ENCODE measurements around the gene ACYP2.
"Not testable (repeated sequence)": the region's sequence is repeated elsewhere in the genome, so short reads cannot be mapped to it uniquely, and the experiment has no call there.

The ACYP2 gene

GRCh38 chr2:54115284-54116137, at the start of gene ACYP2:
Gene ACYP2 (plus strand): TSS chr2:54115615.
- DNase-seq, result peak; percentile 88 to 97

DNA sequence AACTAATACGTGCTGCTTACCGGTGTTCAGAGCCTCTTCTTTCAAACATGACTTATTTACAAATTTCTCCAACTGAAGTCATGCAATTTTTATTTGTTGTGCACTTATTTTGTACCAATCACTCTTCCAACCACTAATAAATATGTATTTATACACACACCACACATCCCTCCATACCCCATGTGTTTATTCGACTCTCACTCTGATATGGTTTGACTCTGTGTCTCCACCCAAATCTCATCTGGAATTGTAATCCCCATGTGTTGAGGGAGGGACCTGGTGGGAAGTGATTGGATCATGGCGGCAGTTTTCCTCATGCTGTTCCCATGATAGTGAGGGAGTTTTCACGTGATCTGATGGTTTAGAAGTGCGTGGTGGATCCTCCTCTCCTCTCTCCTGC, 49.5 kb upstream of the ACYP2 start:
- DNase-seq, result no peak

- no peak for DNase-seq
Observed at GRCh38 chr2:54067851-54068375, 47.5 kb upstream of the ACYP2 start.

DNA sequence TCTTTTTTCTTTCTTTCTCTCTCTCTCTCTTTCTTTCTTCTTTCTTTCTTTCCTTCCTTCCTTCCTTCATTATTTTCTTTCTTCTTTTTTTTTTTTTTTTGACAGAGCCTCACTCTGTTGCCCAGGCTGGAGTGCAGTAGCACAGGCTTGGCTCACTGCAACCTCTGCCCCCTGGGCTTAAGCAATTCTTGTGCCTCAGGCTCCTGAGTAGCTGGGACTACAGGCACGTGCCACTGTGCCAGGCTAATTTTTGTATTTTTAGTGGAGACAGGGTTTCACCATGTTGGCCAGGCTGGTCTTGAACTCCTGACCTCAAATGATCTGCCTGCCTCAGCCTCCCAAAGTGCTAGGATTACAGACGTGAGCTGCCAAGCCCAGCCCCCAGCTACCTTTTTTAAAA, 42.9 kb upstream of the ACYP2 start:
- not testable (repeated sequence) for DNase-seq

GRCh38 chr2:54073796-54074195, 41.6 kb upstream of the ACYP2 start:
- DNase-seq, result no peak

DNA sequence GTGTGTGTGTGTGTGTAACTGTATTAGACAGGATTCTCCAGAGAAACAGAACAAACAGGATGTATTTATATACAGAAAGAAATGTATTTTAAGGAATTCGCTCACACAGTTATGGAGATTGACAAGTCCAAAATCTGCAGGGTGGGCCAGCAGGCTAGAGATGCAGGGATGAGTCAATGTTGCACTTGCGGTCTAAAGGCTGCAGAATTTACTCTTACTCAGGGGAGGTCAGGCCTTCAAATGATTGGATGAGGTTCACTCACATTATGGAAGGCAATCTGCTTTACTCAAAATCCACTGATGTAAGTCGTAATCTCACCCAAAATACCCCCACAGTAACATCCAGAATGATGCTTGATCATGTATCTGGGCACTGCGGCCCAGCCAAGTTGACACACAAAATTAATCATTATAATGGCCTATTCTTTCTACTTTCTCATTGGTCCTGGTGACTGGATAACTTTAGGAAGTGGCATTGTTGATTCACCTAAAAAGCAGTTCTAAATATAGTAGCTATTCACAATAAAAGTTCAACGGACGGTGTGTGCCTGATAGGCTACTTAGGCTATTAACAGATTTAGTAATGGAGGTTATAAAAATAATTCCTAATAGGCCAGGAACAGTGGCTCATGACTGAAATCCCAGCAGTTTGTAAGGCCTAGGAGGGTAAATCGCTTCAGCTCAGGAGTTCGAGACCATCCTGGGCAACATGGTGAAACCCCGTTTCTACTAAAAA, 40.6 kb upstream of the ACYP2 start:
- DNase-seq, result no peak

DNA sequence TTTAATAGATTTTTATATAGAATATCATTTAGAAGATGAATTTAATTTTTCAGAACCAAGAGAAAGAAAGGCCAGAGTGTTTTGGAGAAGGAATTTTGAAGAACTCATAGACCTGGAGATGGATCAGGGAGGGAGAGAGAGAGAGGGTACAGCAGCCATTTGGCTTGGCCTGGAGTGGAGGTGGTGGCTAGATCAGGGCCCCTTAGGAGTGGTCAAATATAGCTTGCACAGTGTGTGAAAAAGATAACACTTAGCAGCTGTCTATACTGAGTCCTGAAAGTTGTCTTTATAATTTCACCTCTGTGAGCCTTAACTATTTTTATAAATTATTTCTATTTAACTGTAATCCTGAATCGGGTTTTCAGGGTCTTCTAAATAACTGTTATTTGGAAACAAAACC, 38.8 kb upstream of the ACYP2 start:
- no peak for DNase-seq

DNA sequence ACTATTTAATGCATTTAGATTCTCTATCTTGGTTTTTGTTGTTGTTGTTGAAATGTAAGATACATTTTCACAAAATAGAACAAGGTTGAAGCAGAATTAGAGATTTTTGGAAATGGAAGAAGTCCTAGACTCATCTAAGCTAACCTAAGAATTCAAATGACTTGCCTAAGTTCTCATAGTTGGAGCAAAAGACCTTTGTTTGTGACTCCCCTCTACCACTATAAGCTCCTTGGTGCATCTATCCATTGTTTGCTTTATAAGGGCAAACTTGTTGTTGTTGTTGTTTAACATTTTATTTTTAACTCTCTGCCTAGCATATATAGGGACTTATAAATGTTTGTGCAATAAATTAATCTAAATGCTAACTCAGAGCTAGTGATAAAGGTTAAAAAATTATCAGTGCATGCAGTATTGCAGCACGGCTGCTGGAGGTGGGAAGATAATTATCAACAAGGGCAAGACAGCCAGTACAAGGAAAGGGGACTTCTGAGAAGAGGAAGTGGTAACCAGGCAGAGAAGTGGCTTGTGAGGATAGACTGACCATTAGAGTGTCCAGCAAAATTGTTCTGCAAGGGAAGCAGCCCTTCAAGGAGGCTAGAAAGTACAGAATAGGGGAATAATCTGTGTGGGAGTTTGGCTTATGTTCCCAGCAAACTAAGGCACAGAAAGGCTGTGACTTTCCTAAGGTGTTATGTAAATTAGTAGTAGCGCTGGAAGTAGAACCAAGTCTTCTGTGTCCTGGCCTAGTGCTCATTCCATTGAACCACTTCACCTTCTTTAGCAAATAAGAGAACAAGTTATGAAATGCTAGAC, 38.1 kb upstream of the ACYP2 start:
- no peak for DNase-seq

GRCh38 chr2:54079331-54079730, 36.1 kb upstream of the ACYP2 start:
- no peak for DNase-seq

DNA sequence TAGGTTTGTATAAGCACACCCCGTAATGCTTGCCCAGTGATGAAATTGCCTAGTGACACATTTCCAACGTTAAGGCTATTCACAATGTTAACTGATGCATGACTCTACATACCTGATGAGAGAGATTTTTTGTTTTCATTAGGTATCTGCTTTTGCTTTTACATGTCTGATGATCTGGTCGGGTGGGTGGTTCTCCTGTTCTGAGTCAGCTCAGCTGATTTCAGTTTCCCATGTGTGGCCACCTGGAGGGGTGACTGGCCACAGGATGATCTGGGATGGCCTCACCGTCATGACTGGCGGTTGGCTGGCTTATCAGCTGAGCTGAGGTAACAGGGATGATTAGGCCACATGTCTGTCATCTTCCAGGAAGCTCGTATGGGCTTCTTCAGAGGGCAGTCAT, 33.8 kb upstream of the ACYP2 start:
- no peak for DNase-seq

GRCh38 chr2:54083021-54083420, 32.4 kb upstream of the ACYP2 start:
- no peak for DNase-seq

DNA sequence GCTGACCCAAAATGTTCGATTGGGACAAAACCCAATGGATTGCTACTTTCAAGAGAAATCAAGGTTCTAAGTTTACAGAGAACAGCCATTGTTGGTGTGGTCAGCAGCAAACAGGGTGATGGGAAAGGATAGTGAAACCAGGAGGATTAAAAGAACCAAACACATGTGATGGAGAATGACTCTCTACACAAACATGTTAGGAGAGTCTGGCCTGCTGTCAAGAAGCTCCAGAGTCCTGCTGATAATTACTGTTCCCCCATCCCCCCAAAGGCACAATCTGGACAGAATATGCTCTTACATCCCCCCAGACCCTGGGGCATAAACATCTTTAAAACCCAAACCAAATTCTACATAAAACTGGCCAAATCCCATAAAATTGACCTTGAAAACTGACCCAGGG, 32.0 kb upstream of the ACYP2 start:
- DNase-seq, result no peak

GRCh38 chr2:54084600-54084999, 30.8 kb upstream of the ACYP2 start:
- peak in 1 of 2 experiments; percentile 25 for DNase-seq

DNA sequence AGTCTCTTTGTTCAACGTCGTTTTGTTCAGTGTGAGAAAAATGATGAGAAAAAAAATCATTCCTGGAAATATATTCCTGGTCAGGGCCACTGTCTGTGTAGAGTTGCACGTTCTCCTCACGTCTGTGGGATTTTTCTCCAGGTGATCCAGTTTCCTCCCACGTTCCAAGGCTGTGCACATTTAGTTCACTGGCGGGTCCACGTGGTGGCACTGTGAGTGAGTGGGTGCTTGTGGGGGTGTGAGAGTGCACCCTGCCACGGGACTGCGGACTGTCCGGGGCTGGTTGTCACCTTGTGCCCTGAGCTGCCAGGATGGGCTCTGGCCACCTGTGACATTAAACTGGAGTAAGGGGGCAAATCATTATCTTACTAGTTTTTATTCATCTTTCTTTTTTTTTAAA, 30.3 kb upstream of the ACYP2 start:
- peak in 1 of 2 experiments; percentile 31 for DNase-seq

- no peak for DNase-seq
Observed at GRCh38 chr2:54086157-54086556, 29.3 kb upstream of the ACYP2 start.

GRCh38 chr2:54088191-54088634, 27.2 kb upstream of the ACYP2 start:
- no peak for DNase-seq

GRCh38 chr2:54088719-54089118, 26.7 kb upstream of the ACYP2 start:
- no peak for DNase-seq

DNA sequence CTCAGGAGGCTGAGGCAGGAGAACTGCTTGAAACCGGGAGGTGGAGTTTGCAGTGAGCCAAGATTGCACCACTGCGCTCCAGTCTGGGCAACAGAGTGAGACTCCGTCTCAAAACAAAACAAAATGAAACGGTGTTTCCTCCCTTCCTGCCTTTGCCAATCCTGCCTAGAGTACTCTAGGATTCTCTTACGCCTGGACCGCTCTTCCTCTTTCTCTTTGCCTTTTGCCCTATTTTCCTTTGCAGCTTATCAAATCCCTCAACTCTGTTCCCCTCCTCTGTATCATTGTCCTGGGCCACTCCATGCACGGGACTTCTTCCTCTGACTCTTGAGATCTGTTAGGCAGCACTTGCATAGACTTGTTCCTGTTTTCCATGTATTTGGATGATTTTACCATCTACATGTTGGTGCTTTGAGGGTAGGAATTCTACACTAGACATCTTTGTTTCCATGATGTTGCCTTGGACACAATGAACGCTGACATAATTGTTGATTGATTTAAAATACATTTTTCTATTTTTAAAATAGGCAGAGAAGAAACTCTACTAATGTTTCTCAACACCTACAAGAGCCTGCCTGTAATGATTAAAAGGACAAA, 24.8 kb upstream of the ACYP2 start:
- DNase-seq, result no peak

- DNase-seq, result peak; percentile 20 to 36
Observed at GRCh38 chr2:54092940-54093339, 22.5 kb upstream of the ACYP2 start.

GRCh38 chr2:54095406-54095805, 20.0 kb upstream of the ACYP2 start:
- DNase-seq, result not testable (repeated sequence)

GRCh38 chr2:54096141-54096540, 19.3 kb upstream of the ACYP2 start:
- not testable (repeated sequence) for DNase-seq

- DNase-seq, result no peak
Observed at GRCh38 chr2:54097124-54097523, 18.3 kb upstream of the ACYP2 start.

DNA sequence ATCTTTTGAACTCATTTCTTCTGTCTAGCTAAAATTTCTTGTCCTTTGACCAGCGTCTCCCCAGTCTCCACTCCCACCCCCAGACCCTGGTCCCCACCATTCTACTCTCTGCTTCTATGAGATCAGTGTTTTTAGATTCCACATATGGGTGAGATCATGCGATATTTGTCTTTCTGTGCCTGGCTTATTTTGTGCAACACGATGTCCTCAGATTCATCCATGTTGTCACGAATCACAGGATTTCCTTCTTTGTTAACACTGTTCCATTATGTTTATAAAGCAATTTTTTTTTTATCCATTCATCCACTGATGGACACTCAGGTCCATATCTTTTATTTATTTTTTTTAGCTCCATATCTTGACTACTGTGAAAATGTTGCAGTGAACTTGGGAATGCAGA, 16.0 kb upstream of the ACYP2 start:
- DNase-seq, result no peak
